Endothelial cell of hepatic sinusoid (primary cell): ENCODE data around the gene TMEM109.

Experiments used
- in situ Hi-C: cut with HindIII; loops from 2 replicates; pipeline ENCODE4 v1.10.0; 2017; ENCODE audit warnings: low sequenced_read_pairs

TMEM109 gene

GRCh38 chr11:60878245-60879101 lies 35.5 kb upstream of the TMEM109 start:
- in situ Hi-C loops: no loop called here

GRCh38 chr11:60879104-60879503 lies 34.9 kb upstream of the TMEM109 start:
- in situ Hi-C loops: no loop called here

GRCh38 chr11:60879971-60880588 lies 33.9 kb upstream of the TMEM109 start:
- in situ Hi-C loops: no loop called here

- in situ Hi-C loops: no loop called here
These were observed 33.2 kb upstream of the TMEM109 start for GRCh38 chr11:60880643-60881282.

- in situ Hi-C loops: no loop called here
These were observed 26.4 kb upstream of the TMEM109 start for GRCh38 chr11:60887556-60887955.

- in situ Hi-C loops: no loop called here
These were observed 24.1 kb upstream of the TMEM109 start for GRCh38 chr11:60889869-60890311.

GRCh38 chr11:60890696-60891095 lies 23.3 kb upstream of the TMEM109 start:
- in situ Hi-C loops: no loop called here

- in situ Hi-C loops: no loop called here
These were observed 22.7 kb upstream of the TMEM109 start for GRCh38 chr11:60891103-60891741.

GRCh38 chr11:60895687-60896086 lies 18.3 kb upstream of the TMEM109 start:
- in situ Hi-C loops: loop anchor here (5.0 kb wide), 2 partner anchors 68 to 123 kb away; no protein-coding TSS in a partner anchor

- in situ Hi-C loops: loop anchor here (5.0 kb wide), 2 partner anchors 70 to 125 kb away; no protein-coding TSS in a partner anchor
These were observed 16.5 kb upstream of the TMEM109 start for GRCh38 chr11:60897496-60897895.

GRCh38 chr11:60899046-60899936 lies 14.7 kb upstream of the TMEM109 start:
- in situ Hi-C loops: loop anchor here (5.0 kb wide), 2 partner anchors 72 to 127 kb away; no protein-coding TSS in a partner anchor

GRCh38 chr11:60899977-60900376 lies 14.0 kb upstream of the TMEM109 start:
- in situ Hi-C loops: loop anchor here (5.0 kb wide), 3 partner anchors 33 to 128 kb away; partner anchors contain the start of gene ZP1

- in situ Hi-C loops: loop anchor here (5.0 kb wide), 1 partner anchor 34 kb away; the partner anchor contains the start of gene ZP1
These were observed 13.1 kb upstream of the TMEM109 start for GRCh38 chr11:60900673-60901404.

GRCh38 chr11:60902625-60903024 lies 11.3 kb upstream of the TMEM109 start:
- in situ Hi-C loops: loop anchor here (5.0 kb wide), 1 partner anchor 35 kb away; the partner anchor contains the start of gene ZP1

- in situ Hi-C loops: no loop called here
These were observed 8.9 kb upstream of the TMEM109 start for GRCh38 chr11:60905047-60905446.

GRCh38 chr11:60905551-60906113 lies 8.3 kb upstream of the TMEM109 start:
- in situ Hi-C loops: no loop called here

GRCh38 chr11:60906132-60906972 lies 7.6 kb upstream of the TMEM109 start, which contains the start of gene PRPF19:
PRPF19 (minus strand) TSS chr11:60906585; CDS start chr11:60906382, 203 bp downstream.
- in situ Hi-C loops: no loop called here

GRCh38 chr11:60908803-60909202 lies 5.2 kb upstream of the TMEM109 start:
- in situ Hi-C loops: no loop called here
